AG10803 (cell line): ENCODE data around the gene SLC16A12.

ENCODE experiments used
- DNase-seq: peaks from one replicate; pipeline ENCODE4 v3.0.0; 2010; ENCODE audit warnings: low read depth
- H3K4me3 ChIP-seq: 2 replicates; pipeline ENCODE4 v1.5.1; 2011; ENCODE audit warnings: mild to moderate bottlenecking, low read length, control low read depth
- CTCF ChIP-seq: conservative IDR thresholded peaks from 2 replicates; pipeline ENCODE4 v1.5.1; 2011; ENCODE audit warnings: mild to moderate bottlenecking, low read length, control low read depth, inconsistent platforms

SLC16A12 gene

GRCh38 chr10:89389254-89389653 lies 146.1 kb downstream of the SLC16A12 start:
- no peak overlapping the region for H3K4me3 ChIP-seq
- peak; percentile 67 for TF ChIP-seq CTCF
- DNase-seq = peak; percentile 68

GRCh38 chr10:89388806-89389205 lies 146.6 kb downstream of the SLC16A12 start:
- H3K4me3 ChIP-seq = no peak overlapping the region
- DNase-seq = peak; percentile 19
- no peak for TF ChIP-seq CTCF

GRCh38 chr10:89384474-89385340 lies 150.7 kb downstream of the SLC16A12 start:
- TF ChIP-seq CTCF = no peak
- H3K4me3 ChIP-seq = no peak overlapping the region
- peak; percentile 73 for DNase-seq

GRCh38 chr10:89382757-89383156 lies 152.6 kb downstream of the SLC16A12 start:
- no peak for DNase-seq
- H3K4me3 ChIP-seq = no peak overlapping the region
- no peak for TF ChIP-seq CTCF
